Activated CD8-positive, alpha-beta T cell treated with anti-CD3 and anti-CD28 coated beads for 36 hours (primary cell): ENCODE measurements around the gene TMA7B. TPM values are rescaled to one million over a fixed set of nuclear protein-coding genes. Genes with fewer than 3 reads are reported as not detected.

ENCODE experiments used
- ATAC-seq: fragments of 200-7000 bp; cut with Tn5 transposase; one replicate; pipeline ENCODE4 v1.10.0; 2021; ENCODE audit warnings: mild to moderate bottlenecking, moderate library complexity
- CTCF ChIA-PET: fragments of 350-600 bp; sonication (Branson Sonifier 250); formaldehyde crosslinking; loops from one replicate; lab custom pipeline; 2021; ENCODE audit warnings: antibody characterized with exemption; lab: Charles Lee
- POLR2A ChIA-PET: fragments of 350-600 bp; sonication (Branson Sonifier 250); formaldehyde crosslinking; loops from one replicate; lab custom pipeline; 2021; ENCODE audit warnings: antibody characterized with exemption; lab: Charles Lee
- DNase-seq: peaks from one replicate; pipeline ENCODE4 v3.0.0-alpha.2; 2020
- H3K27ac Mint-ChIP-seq: one replicate; pipeline ENCODE4 v1.8.0; 2021; ENCODE audit warnings: mild to moderate bottlenecking, mixed read lengths
- H3K27me3 Mint-ChIP-seq: one replicate; pipeline ENCODE4 v1.8.0; 2021; ENCODE audit warnings: mixed read lengths
- H3K36me3 Mint-ChIP-seq: one replicate; pipeline ENCODE4 v1.8.0; 2021; ENCODE audit warnings: low read depth, mixed read lengths
- H3K4me1 Mint-ChIP-seq: one replicate; pipeline ENCODE4 v1.8.0; 2021; ENCODE audit warnings: low read depth, mixed read lengths
- H3K4me3 Mint-ChIP-seq: one replicate; pipeline ENCODE4 v1.8.0; 2021; ENCODE audit warnings: mild to moderate bottlenecking, moderate library complexity, mixed read lengths
- H3K9me3 Mint-ChIP-seq: one replicate; pipeline ENCODE4 v1.8.0; 2021; ENCODE audit warnings: mixed read lengths
- intact Hi-C: fragments of 100-400 bp; cut with micrococcal nuclease; formaldehyde crosslinking; loops from one replicate; pipeline ENCODE4 v1.10.0; 2022
- total RNA-seq, 2 experiments: library from RNA; stranded (reverse); gene quantifications; one replicate each; pipeline ENCODE4 v1.2.3, GENCODE V29; 2021
- TF ChIP-seq, protein P1 (sequence below): fragments of 200-600 bp; IDR thresholded peaks from one replicate; pipeline ENCODE4 v1.8.0; 2022; ENCODE audit warnings: antibody characterized with exemption, mild to moderate bottlenecking

TMA7B gene
- total RNA-seq, 2 experiments from 2014 or later, result 2.2 to 2.3 TPM

DNA sequence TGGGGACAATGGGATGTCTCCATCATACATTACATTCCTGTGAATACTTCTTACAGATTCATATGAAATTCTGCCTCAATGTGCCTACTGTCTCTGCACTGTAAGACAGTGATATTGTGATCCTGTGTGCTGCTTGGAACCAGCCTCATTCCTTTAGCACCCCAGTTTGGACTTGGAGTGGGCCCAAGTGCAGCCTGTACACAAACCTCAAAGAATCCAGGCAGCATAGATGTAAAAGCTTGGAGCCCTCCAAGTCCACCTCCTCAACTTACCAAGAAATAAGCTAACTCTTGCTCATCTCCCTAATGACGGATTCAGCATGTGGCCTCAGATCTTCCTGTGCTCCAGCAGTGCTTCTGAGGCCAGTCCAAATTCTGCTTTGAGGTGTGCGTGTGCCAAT, 34.9 kb upstream of the TMA7B start:
- Mint-ChIP-seq H3K27ac (no peak overlapping the region), H3K9me3 (no peaks in the 10 kb centered on the region), H3K4me3 (no peak overlapping the region), H3K4me1 (peaks cover 50% of the 10 kb centered on the region), H3K27me3 (no peaks in the 10 kb centered on the region), H3K36me3 (peaks cover 39% of the 10 kb centered on the region)
- ATAC-seq, result peak; percentile 2
- DNase-seq, result no peak
- intact Hi-C loops, result no loop called here
- TF ChIP-seq, protein P1, sequence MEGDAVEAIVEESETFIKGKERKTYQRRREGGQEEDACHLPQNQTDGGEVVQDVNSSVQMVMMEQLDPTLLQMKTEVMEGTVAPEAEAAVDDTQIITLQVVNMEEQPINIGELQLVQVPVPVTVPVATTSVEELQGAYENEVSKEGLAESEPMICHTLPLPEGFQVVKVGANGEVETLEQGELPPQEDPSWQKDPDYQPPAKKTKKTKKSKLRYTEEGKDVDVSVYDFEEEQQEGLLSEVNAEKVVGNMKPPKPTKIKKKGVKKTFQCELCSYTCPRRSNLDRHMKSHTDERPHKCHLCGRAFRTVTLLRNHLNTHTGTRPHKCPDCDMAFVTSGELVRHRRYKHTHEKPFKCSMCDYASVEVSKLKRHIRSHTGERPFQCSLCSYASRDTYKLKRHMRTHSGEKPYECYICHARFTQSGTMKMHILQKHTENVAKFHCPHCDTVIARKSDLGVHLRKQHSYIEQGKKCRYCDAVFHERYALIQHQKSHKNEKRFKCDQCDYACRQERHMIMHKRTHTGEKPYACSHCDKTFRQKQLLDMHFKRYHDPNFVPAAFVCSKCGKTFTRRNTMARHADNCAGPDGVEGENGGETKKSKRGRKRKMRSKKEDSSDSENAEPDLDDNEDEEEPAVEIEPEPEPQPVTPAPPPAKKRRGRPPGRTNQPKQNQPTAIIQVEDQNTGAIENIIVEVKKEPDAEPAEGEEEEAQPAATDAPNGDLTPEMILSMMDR, result no peak
- ChIA-PET POLR2A (interaction anchor here (0.6 to 10.2 kb wide), 14 partner anchors 8 to 554 kb away, joined by 3 to 270 read pairs (median 4); partner anchors contain the start of gene TNRC6B), CTCF (interaction anchor here (0.8 to 11.3 kb wide), 13 partner anchors 9 to 432 kb away, joined by 3 to 130 read pairs (median 11); no protein-coding TSS in a partner anchor)

DNA sequence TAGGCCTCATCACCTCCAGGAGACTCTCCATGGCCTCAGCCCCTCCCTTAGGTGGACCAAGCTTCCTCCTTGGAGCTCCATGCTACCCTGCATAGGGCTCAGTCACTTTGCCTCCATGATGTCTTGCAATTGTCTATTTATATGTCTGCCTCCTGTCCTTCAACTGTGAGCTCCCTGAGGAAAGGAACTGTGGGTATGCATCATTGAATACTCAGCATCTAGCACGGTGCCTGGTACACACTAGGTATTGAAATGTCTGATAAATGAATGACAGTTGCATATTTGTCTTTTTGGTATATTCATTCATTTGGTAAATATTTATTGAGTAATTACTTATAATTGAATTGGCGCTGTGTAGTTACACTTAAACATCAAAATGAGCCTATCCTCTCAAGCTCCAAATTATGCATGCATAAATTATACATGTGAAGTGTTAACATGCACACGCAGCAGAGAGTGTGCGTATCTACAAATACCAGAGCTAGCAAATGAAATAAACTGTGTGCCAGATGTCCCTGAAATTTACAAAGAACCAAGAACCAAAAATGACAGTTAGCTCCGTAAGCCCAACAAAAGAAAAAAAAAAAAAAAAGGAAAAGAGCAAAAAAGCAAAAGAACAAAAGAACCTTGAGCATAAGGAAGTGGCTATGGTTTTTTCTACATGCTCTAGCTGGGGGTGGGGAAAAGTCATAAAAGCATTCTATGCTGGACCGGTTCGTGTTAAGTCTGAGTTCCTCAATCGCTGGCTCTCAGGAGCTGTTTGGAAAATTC, 34.1 kb upstream of the TMA7B start:
- Mint-ChIP-seq H3K36me3 (peaks cover 39% of the 10 kb centered on the region), H3K4me3 (no peak overlapping the region), H3K27me3 (no peaks in the 10 kb centered on the region), H3K9me3 (no peaks in the 10 kb centered on the region), H3K4me1 (peaks cover 43% of the 10 kb centered on the region), H3K27ac (no peak overlapping the region)
- POLR2A ChIA-PET, result interaction anchor here (0.9 to 10.2 kb wide), 13 partner anchors 8 to 405 kb away, joined by 3 to 270 read pairs (median 5); partner anchors contain the start of gene TNRC6B
- DNase-seq (peak; percentile 1), ATAC-seq (peak; percentile 26)
- intact Hi-C loops, result loop anchor here (2.0 kb wide), 1 partner anchor 13 kb away; no protein-coding TSS in a partner anchor
- TF ChIP-seq, protein P1, result no peak
- CTCF ChIA-PET, result interaction anchor here (0.8 to 11.3 kb wide), 16 partner anchors 8 to 392 kb away, joined by 3 to 130 read pairs (median 7); no protein-coding TSS in a partner anchor

DNA sequence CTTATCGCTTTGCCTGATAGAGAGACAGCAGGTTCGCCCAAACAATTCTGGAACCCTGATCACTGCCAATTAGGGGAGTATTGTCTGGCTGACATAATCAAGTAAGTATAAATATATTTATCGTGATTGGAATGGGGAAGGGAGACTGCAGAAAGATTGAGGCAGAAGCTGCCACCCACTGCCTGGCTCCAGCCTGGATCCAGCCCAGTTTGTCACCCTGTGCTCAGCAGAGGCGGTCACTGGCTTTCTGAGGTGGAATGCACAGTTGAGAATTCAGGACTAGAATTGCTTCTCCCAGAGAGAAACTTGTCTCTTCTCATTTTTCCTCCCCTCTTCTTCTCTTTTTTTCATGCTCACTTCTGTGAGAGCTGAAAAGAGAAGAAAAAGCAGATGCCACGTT, 33.4 kb upstream of the TMA7B start:
- intact Hi-C loops, result loop anchor here (2.0 kb wide), 1 partner anchor 14 kb away; no protein-coding TSS in a partner anchor
- ChIA-PET POLR2A (interaction anchor here (0.7 to 10.2 kb wide), 9 partner anchors 9 to 27 kb away, joined by 3 to 270 read pairs (median 9); no protein-coding TSS in a partner anchor), CTCF (interaction anchor here (1.0 to 11.3 kb wide), 15 partner anchors 7 to 421 kb away, joined by 3 to 130 read pairs (median 7); no protein-coding TSS in a partner anchor)
- TF ChIP-seq, protein P1, result no peak
- H3K4me3 Mint-ChIP-seq, result no peak overlapping the region
- peaks cover 38% of the 10 kb centered on the region for H3K4me1 Mint-ChIP-seq
- H3K27me3 Mint-ChIP-seq, result no peaks in the 10 kb centered on the region
- peaks cover 39% of the 10 kb centered on the region for H3K36me3 Mint-ChIP-seq
- no peak for DNase-seq
- no peaks in the 10 kb centered on the region for H3K9me3 Mint-ChIP-seq
- no peak overlapping the region for H3K27ac Mint-ChIP-seq
- ATAC-seq, result no peak

DNA sequence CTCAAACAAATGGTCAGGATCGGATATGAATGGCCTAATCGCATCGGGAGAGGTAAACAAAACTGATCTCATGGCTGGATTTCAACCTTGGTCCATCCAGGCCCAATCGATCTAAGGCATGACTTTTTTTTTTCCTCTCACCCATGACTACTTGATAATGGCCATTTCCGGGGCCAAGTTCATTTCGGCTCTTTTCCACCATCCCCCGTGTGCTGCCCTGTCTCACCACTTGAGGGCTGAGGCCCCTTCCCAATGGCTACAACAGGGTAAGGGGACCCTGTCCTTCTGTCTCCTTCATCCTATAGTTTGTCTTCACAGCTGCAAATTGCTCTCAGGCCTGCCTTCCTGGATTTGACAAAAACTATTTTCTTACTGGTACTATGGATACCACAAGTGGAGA, 32.7 kb upstream of the TMA7B start:
- Mint-ChIP-seq H3K36me3 (peaks cover 37% of the 10 kb centered on the region), H3K27ac (no peak overlapping the region), H3K4me1 (peaks cover 30% of the 10 kb centered on the region), H3K9me3 (no peaks in the 10 kb centered on the region), H3K27me3 (no peaks in the 10 kb centered on the region), H3K4me3 (no peak overlapping the region)
- TF ChIP-seq, protein P1, result peak; percentile 67
- intact Hi-C loops, result loop anchor here (2.0 kb wide), 1 partner anchor 15 kb away; no protein-coding TSS in a partner anchor
- ATAC-seq (peak; percentile 45), DNase-seq (peak; percentile 73)
- CTCF ChIA-PET, result interaction anchor here (0.9 to 11.3 kb wide), 13 partner anchors 11 to 420 kb away, joined by 3 to 130 read pairs (median 7); no protein-coding TSS in a partner anchor
- POLR2A ChIA-PET, result interaction anchor here (0.6 to 10.2 kb wide), 10 partner anchors 10 to 125 kb away, joined by 3 to 270 read pairs (median 10); partner anchors contain the start of gene GRAP2
